ENCODE measurements around the gene DNAH8.
A peak's percentile ranks its signal among the peaks of the same experiment; 100 is the strongest.

The DNAH8 gene

DNA sequence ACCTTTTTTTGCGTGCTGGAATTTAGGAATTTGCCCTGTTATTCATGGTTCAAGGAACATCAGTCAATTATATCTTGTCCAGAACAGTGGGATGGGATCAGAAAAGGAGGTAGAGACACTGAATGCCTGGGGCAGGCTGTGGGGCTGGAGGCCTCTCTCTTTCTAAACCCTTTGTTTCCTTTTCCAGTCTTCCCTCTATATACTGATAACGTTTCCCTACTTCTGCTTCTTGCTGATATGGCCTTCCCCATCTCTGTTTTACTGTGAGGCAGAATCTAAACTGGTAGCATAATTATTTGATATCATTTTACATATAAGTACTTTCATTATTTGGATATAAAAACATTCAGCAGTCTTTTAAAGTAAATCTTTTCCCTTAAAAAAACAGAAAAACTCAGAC is 67.5 kb downstream of the DNAH8 start:
- WGBS (ENCODE audit: extremely low coverage, insufficient coverage, insufficient read length): no CpG with 5 or more reads among the region's 2 CpGs
- H3K36me3 ChIP-seq (ENCODE audit: control insufficient read depth in 1 of 2, insufficient read depth in 2 of 2, low read length in 2 of 2): no peaks in the 10 kb centered on the region
- no peaks in the 10 kb centered on the region for H3K9me3 ChIP-seq (ENCODE audit: insufficient read depth, low read depth, low read length)
- H3K14ac ChIP-seq (ENCODE audit: low read length): no peak overlapping the region
- no peaks in the 10 kb centered on the region for H3K79me1 ChIP-seq (ENCODE audit: low read length)
- no peak overlapping the region for H3K9ac ChIP-seq (ENCODE audit: low read length)
- no peak for DNase-seq
- no peak overlapping the region for H2AK5ac ChIP-seq (ENCODE audit: low read length)
- no peak overlapping the region for H3K23ac ChIP-seq (ENCODE audit: low read length)
- no peak overlapping the region for H2BK12ac ChIP-seq (ENCODE audit: low read length)
- no peak overlapping the region for H2AFZ ChIP-seq (ENCODE audit: insufficient read depth, low read length, poor library complexity)
- H3K4me1 ChIP-seq (ENCODE audit: control insufficient read depth in 1 of 2, insufficient read depth in 2 of 2, low read length in 2 of 2): no peaks in the 10 kb centered on the region
- H3K79me2 ChIP-seq (ENCODE audit: control insufficient read depth, insufficient read depth, low read length, poor library complexity): no peaks in the 10 kb centered on the region
- no peak overlapping the region for H4K12ac ChIP-seq (ENCODE audit: low read depth, low read length)
- no peaks in the 10 kb centered on the region for H3K27me3 ChIP-seq (ENCODE audit: insufficient read depth, low read length)
- H3K4me2 ChIP-seq (ENCODE audit: low read length): no peak overlapping the region
- no peak overlapping the region for H4K8ac ChIP-seq (ENCODE audit: low read depth, low read length)
- H4K91ac ChIP-seq (ENCODE audit: low read depth, low read length): no peak overlapping the region
- H3K4me3 ChIP-seq (ENCODE audit: low read depth, low read length): no peak overlapping the region
- H3K18ac ChIP-seq (ENCODE audit: low read length): no peak overlapping the region
- no peak overlapping the region for H3K4ac ChIP-seq (ENCODE audit: low read depth, low read length)
- no peak overlapping the region for H2BK5ac ChIP-seq (ENCODE audit: low read depth, low read length, poor library complexity)
- H2BK120ac ChIP-seq (ENCODE audit: insufficient read depth, low read length, poor library complexity): no peak overlapping the region
- H3K27ac ChIP-seq (ENCODE audit: low read depth, low read length): no peak overlapping the region

DNA sequence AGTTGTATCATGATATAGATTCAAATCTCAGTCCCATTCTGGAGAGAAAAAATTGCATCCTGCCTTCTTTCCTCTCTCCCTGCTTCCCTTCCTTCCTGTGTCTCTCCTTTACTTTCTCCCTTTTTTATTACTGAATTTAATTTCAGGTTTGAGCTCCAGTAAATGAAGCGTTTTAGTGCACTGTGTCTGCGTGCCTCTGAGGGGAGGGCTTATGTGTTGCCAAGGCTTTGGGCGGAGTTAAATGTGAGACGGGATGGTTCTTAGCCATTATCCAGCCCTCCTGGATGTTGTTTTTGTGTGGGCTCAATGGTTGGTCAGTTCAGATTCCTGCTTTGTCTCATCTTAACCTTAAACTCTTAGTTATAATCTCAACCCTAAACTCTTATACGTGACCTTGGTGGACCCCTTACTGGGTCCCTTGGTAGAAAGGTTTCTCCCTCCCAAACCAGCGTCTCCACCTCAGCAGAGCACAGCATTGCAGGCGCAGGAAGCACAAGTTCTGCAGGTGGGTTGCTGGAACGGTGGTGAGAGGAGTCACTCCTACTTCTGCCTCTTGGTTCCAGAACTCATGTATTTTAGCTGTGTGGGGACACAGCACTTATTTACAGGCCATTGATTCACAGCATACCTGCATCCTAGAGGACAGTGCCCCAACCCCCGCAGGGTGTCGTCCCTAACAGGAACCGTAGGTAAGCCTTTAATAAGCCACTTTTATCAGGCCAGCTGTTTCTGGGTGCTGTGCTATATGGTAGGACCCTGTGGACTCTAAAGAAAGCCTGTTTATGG is 68.5 kb downstream of the DNAH8 start:
- no peak overlapping the region for H2BK120ac ChIP-seq (ENCODE audit: insufficient read depth, low read length, poor library complexity)
- H4K12ac ChIP-seq (ENCODE audit: low read depth, low read length): no peak overlapping the region
- no peak overlapping the region for H3K23ac ChIP-seq (ENCODE audit: low read length)
- H3K79me2 ChIP-seq (ENCODE audit: control insufficient read depth, insufficient read depth, low read length, poor library complexity): no peaks in the 10 kb centered on the region
- H3K4me3 ChIP-seq (ENCODE audit: low read depth, low read length): no peak overlapping the region
- WGBS (ENCODE audit: extremely low coverage, insufficient coverage, insufficient read length): no CpG with 5 or more reads among the region's 11 CpGs
- no peak overlapping the region for H2BK12ac ChIP-seq (ENCODE audit: low read length)
- no peak overlapping the region for H2AFZ ChIP-seq (ENCODE audit: insufficient read depth, low read length, poor library complexity)
- no peaks in the 10 kb centered on the region for H3K36me3 ChIP-seq (ENCODE audit: control insufficient read depth in 1 of 2, insufficient read depth in 2 of 2, low read length in 2 of 2)
- no peak overlapping the region for H3K27ac ChIP-seq (ENCODE audit: low read depth, low read length)
- no peak for DNase-seq
- H4K91ac ChIP-seq (ENCODE audit: low read depth, low read length): no peak overlapping the region
- no peaks in the 10 kb centered on the region for H3K4me1 ChIP-seq (ENCODE audit: control insufficient read depth in 1 of 2, insufficient read depth in 2 of 2, low read length in 2 of 2)
- H3K79me1 ChIP-seq (ENCODE audit: low read length): no peaks in the 10 kb centered on the region
- H3K9me3 ChIP-seq (ENCODE audit: insufficient read depth, low read depth, low read length): no peaks in the 10 kb centered on the region
- no peak overlapping the region for H3K9ac ChIP-seq (ENCODE audit: low read length)
- no peak overlapping the region for H3K14ac ChIP-seq (ENCODE audit: low read length)
- H2AK5ac ChIP-seq (ENCODE audit: low read length): no peak overlapping the region
- no peak overlapping the region for H3K18ac ChIP-seq (ENCODE audit: low read length)
- no peak overlapping the region for H4K8ac ChIP-seq (ENCODE audit: low read depth, low read length)
- H3K4ac ChIP-seq (ENCODE audit: low read depth, low read length): no peak overlapping the region
- no peak overlapping the region for H2BK5ac ChIP-seq (ENCODE audit: low read depth, low read length, poor library complexity)
- no peak overlapping the region for H3K4me2 ChIP-seq (ENCODE audit: low read length)
- H3K27me3 ChIP-seq (ENCODE audit: insufficient read depth, low read length): no peaks in the 10 kb centered on the region

DNA sequence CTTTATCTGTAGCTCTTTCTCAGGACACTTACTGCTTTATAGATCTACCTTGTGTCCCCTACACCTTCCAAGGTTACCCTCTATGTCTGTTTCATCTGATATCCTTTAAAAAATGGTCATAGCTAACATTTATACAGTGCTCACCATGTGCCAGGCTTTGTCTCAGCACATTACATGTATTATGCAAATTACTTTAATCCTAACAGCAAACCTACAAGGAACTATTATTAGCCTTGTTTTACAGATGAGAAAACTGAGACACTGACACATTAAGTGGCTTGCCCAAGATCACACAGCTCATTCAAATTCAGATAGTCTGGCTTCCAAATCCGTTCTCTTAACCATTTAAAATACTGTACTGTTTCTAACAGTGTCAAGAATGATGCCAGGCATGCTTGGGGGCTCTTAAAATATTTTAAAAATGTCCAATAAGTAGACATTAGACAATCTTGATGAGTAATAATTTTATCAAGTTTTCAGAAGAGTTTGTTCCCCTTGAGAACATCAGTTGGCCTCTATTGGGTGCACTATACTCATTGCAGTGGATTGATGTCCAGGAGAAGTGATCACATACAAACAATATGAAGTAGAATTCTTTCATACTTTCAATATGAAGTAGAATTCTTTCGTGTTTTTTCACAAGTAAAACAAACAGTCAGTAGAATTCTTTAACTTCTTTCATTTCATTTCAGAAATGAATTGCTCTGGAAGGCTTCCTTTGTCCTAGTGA is 69.6 kb downstream of the DNAH8 start:
- WGBS (ENCODE audit: extremely low coverage, insufficient coverage, insufficient read length): no CpG with 5 or more reads among the region's 2 CpGs
- no peaks in the 10 kb centered on the region for H3K36me3 ChIP-seq (ENCODE audit: control insufficient read depth in 1 of 2, insufficient read depth in 2 of 2, low read length in 2 of 2)

DNA sequence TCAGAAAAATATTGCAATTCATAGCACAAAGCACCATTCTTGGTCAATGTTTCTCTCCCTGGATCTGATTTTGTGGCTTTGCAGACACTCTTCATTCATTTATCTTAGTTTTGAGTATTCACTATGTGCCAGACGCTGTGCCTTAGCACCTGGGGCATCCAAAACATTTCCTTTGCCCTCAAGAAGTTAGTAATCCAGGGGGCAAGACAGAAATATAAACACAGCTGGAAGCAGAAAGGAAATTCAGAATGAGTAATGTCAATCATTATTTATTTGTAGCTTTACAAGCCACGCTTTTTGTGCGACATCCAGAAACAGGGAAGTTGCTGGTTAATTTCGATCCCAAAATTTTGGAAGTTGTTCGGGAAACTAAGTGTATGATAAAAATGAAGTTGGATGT is 71.4 kb downstream of the DNAH8 start:
- Histone ChIP-seq H3K4me2 (ENCODE audit: low read length) (no peak overlapping the region), H2BK5ac (ENCODE audit: low read depth, low read length, poor library complexity) (no peak overlapping the region), H3K27ac (ENCODE audit: low read depth, low read length) (no peak overlapping the region), H3K4ac (ENCODE audit: low read depth, low read length) (no peak overlapping the region), H3K27me3 (ENCODE audit: insufficient read depth, low read length) (no peaks in the 10 kb centered on the region), H2BK12ac (ENCODE audit: low read length) (no peak overlapping the region), H3K4me1 (ENCODE audit: control insufficient read depth in 1 of 2, insufficient read depth in 2 of 2, low read length in 2 of 2) (no peaks in the 10 kb centered on the region), H3K79me1 (ENCODE audit: low read length) (no peaks in the 10 kb centered on the region), H4K8ac (ENCODE audit: low read depth, low read length) (no peak overlapping the region), H3K79me2 (ENCODE audit: control insufficient read depth, insufficient read depth, low read length, poor library complexity) (no peaks in the 10 kb centered on the region), H3K36me3 (ENCODE audit: control insufficient read depth in 1 of 2, insufficient read depth in 2 of 2, low read length in 2 of 2) (no peaks in the 10 kb centered on the region), H3K23ac (ENCODE audit: low read length) (no peak overlapping the region), H3K9me3 (ENCODE audit: insufficient read depth, low read depth, low read length) (no peaks in the 10 kb centered on the region), H2AFZ (ENCODE audit: insufficient read depth, low read length, poor library complexity) (no peak overlapping the region), H3K4me3 (ENCODE audit: low read depth, low read length) (no peak overlapping the region), H3K14ac (ENCODE audit: low read length) (no peak overlapping the region), H2BK120ac (ENCODE audit: insufficient read depth, low read length, poor library complexity) (no peak overlapping the region), H4K91ac (ENCODE audit: low read depth, low read length) (no peak overlapping the region), H3K18ac (ENCODE audit: low read length) (no peak overlapping the region), H4K12ac (ENCODE audit: low read depth, low read length) (no peak overlapping the region), H3K9ac (ENCODE audit: low read length) (no peak overlapping the region), H2AK5ac (ENCODE audit: low read length) (no peak overlapping the region)
- no peak for DNase-seq
- no CpG with 5 or more reads among the region's 5 CpGs for WGBS (ENCODE audit: extremely low coverage, insufficient coverage, insufficient read length)

More for the DNA sequence above, 69.6 kb downstream of the DNAH8 start:
- Histone ChIP-seq H3K4me2 (ENCODE audit: low read length) (no peak overlapping the region), H3K18ac (ENCODE audit: low read length) (no peak overlapping the region), H2BK12ac (ENCODE audit: low read length) (no peak overlapping the region), H3K79me1 (ENCODE audit: low read length) (no peaks in the 10 kb centered on the region), H3K4me3 (ENCODE audit: low read depth, low read length) (no peak overlapping the region), H3K23ac (ENCODE audit: low read length) (no peak overlapping the region), H3K79me2 (ENCODE audit: control insufficient read depth, insufficient read depth, low read length, poor library complexity) (no peaks in the 10 kb centered on the region), H3K9me3 (ENCODE audit: insufficient read depth, low read depth, low read length) (no peaks in the 10 kb centered on the region), H2AK5ac (ENCODE audit: low read length) (no peak overlapping the region), H3K27me3 (ENCODE audit: insufficient read depth, low read length) (no peaks in the 10 kb centered on the region), H3K14ac (ENCODE audit: low read length) (no peak overlapping the region), H4K8ac (ENCODE audit: low read depth, low read length) (no peak overlapping the region), H2BK120ac (ENCODE audit: insufficient read depth, low read length, poor library complexity) (no peak overlapping the region), H2BK5ac (ENCODE audit: low read depth, low read length, poor library complexity) (no peak overlapping the region), H3K4me1 (ENCODE audit: control insufficient read depth in 1 of 2, insufficient read depth in 2 of 2, low read length in 2 of 2) (no peaks in the 10 kb centered on the region), H4K91ac (ENCODE audit: low read depth, low read length) (no peak overlapping the region), H3K4ac (ENCODE audit: low read depth, low read length) (no peak overlapping the region), H2AFZ (ENCODE audit: insufficient read depth, low read length, poor library complexity) (no peak overlapping the region), H4K12ac (ENCODE audit: low read depth, low read length) (no peak overlapping the region), H3K9ac (ENCODE audit: low read length) (no peak overlapping the region), H3K27ac (ENCODE audit: low read depth, low read length) (no peak overlapping the region)
- DNase-seq: peak in 1 of 2 donors; percentile 12

All from trophoblast cell (in vitro differentiated cells and primary cell).